Measurements from ENCODE around the gene NAP1L1.

Gene NAP1L1

GRCh38 chr12:76042147-76042546 is 42.3 kb downstream of the NAP1L1 start:
- TF ChIP-seq, protein P1, sequence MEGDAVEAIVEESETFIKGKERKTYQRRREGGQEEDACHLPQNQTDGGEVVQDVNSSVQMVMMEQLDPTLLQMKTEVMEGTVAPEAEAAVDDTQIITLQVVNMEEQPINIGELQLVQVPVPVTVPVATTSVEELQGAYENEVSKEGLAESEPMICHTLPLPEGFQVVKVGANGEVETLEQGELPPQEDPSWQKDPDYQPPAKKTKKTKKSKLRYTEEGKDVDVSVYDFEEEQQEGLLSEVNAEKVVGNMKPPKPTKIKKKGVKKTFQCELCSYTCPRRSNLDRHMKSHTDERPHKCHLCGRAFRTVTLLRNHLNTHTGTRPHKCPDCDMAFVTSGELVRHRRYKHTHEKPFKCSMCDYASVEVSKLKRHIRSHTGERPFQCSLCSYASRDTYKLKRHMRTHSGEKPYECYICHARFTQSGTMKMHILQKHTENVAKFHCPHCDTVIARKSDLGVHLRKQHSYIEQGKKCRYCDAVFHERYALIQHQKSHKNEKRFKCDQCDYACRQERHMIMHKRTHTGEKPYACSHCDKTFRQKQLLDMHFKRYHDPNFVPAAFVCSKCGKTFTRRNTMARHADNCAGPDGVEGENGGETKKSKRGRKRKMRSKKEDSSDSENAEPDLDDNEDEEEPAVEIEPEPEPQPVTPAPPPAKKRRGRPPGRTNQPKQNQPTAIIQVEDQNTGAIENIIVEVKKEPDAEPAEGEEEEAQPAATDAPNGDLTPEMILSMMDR (IDR thresholded peaks at IDR 0.05; ENCODE audit: borderline replicate concordance, insufficient read depth, low read depth, low read length) = no peak
- H3K4me3 ChIP-seq (ENCODE audit: low read depth, low read length) = no peak overlapping the region

DNA sequence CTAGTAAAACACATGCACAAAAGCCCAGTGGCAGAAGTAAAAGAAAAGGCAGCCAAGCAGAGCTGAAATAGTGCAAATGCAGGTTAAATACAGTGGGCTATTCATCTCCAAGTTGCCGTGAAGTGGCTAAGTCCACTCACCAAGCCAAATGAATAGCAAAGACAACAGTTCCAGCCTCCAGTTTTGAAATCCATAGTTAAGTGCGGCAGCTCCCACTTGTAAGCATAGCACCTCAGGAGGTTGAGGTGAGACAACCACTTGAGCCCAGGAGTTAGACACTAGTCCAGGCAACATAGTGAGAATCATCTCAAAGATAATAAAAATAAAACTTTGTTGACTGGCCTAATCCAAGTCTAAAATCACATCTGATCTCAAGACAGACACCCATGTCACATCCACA is 43.1 kb downstream of the NAP1L1 start:
- TF ChIP-seq, protein P1 (IDR thresholded peaks at IDR 0.05; ENCODE audit: borderline replicate concordance, insufficient read depth, low read depth, low read length) = no peak
- no peak overlapping the region for H3K4me3 ChIP-seq (ENCODE audit: low read depth, low read length)

DNA sequence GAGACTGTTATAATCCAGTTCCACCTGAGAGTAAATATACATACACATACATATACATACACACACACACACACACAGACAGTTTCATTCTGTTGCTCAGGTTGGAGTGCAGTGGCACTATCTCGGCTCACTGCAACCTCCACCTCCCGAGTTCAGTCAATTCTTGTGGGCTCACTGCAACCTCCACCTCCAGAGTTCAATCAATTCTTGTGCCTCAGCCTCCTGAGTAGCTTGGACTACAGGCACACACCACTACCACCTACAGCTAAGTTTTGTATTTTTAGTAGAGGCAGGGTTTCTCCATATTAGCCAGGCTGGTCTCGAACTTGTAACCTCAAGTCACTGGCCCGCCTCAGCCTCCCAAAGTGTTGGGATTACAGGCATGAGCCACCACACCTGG is 44.0 kb downstream of the NAP1L1 start:
- TF ChIP-seq, protein P1 (IDR thresholded peaks at IDR 0.05; ENCODE audit: borderline replicate concordance, insufficient read depth, low read depth, low read length) = no peak
- H3K4me3 ChIP-seq (ENCODE audit: low read depth, low read length) = no peak overlapping the region

DNA sequence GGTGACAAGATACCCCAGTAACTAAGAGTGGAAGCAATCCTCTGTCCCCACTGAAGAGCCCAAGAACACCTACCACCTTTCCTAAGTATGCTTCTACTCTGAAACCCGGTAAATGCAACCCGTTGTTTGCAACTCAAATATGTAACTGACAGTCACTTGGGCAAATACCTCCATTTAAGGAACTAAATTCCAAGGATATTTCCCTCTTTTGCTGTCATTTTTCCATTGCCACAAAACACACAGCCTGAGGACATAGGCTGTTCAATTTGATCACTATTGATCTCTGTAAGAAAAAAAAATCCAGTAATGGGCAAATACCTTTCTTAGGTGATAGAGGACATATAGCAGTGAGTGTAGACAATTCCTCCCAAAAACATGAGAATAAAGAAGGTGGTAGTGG is 46.3 kb downstream of the NAP1L1 start:
- TF ChIP-seq, protein P1 (IDR thresholded peaks at IDR 0.05; ENCODE audit: borderline replicate concordance, insufficient read depth, low read depth, low read length) = no peak
- H3K4me3 ChIP-seq (ENCODE audit: low read depth, low read length) = no peak overlapping the region

GRCh38 chr12:76037130-76038103 is 47.1 kb downstream of the NAP1L1 start:
- no peak overlapping the region for H3K4me3 ChIP-seq (ENCODE audit: low read depth, low read length)
- TF ChIP-seq, protein P1 (IDR thresholded peaks at IDR 0.05; ENCODE audit: borderline replicate concordance, insufficient read depth, low read depth, low read length) = peak; percentile 69

DNA sequence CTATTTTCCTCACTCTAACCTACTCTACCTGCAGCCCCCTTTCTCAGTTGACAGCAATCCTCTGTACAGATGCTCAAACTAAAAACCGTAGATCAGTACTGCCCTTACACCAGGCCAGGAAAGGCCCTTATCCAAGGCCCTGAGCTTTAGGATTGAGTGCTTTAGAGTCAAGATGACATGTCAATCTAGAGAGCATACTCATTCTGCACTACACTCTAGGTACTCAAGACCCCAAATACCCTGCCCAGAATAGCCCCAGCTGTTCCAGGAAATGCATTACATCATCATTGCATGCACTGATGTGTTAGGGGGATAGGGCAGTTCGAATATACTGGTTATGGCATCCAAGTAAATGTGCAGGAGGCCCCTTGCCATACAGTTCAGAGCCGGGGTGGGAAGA is 49.4 kb downstream of the NAP1L1 start:
- TF ChIP-seq, protein P1 (IDR thresholded peaks at IDR 0.05; ENCODE audit: borderline replicate concordance, insufficient read depth, low read depth, low read length) = no peak
- no peak overlapping the region for H3K4me3 ChIP-seq (ENCODE audit: low read depth, low read length)
